ENCODE measurements around the gene DNAJC22.

The DNAJC22 gene

GRCh38 chr12:49327887-49328286 lies 18.8 kb upstream of the DNAJC22 start:
- no peak overlapping the region for H3K4me3 ChIP-seq
- no peak overlapping the region for H3K27ac ChIP-seq
- no peak for DNase-seq (ENCODE audit: low spot score)
- TF ChIP-seq, protein P1, sequence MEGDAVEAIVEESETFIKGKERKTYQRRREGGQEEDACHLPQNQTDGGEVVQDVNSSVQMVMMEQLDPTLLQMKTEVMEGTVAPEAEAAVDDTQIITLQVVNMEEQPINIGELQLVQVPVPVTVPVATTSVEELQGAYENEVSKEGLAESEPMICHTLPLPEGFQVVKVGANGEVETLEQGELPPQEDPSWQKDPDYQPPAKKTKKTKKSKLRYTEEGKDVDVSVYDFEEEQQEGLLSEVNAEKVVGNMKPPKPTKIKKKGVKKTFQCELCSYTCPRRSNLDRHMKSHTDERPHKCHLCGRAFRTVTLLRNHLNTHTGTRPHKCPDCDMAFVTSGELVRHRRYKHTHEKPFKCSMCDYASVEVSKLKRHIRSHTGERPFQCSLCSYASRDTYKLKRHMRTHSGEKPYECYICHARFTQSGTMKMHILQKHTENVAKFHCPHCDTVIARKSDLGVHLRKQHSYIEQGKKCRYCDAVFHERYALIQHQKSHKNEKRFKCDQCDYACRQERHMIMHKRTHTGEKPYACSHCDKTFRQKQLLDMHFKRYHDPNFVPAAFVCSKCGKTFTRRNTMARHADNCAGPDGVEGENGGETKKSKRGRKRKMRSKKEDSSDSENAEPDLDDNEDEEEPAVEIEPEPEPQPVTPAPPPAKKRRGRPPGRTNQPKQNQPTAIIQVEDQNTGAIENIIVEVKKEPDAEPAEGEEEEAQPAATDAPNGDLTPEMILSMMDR (IDR thresholded peaks at IDR 0.05), result no peak

DNA sequence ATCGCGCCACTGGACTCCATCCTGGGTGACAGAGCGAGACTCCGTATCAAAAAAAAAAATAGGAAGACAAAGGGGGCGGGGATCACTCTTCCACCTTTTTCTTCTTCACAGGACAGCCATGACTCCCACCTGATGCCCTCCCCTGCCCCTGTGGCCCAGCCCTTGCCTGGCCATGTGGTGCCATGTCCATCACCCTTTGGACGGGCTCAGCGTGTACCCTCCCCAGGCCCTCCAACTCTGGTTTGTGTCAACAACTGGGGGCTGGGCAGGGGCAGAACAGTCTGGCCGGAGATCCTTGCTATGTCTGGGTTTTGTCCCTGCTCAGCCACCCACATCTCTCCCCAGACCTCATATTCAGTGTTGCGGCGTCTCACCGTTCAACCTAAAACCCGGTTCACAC lies 17.9 kb upstream of the DNAJC22 start:
- TF ChIP-seq, protein P1 (IDR thresholded peaks at IDR 0.05), result no peak
- H3K27ac ChIP-seq, result no peak overlapping the region
- no peak overlapping the region for H3K4me3 ChIP-seq
- no peak for DNase-seq (ENCODE audit: low spot score)

- Histone ChIP-seq H3K27ac (no peak overlapping the region), H3K4me3 (no peak overlapping the region)
- no peak for DNase-seq (ENCODE audit: low spot score)
- TF ChIP-seq, protein P1 (IDR thresholded peaks at IDR 0.05), result no peak
Measured at GRCh38 chr12:49330032-49330619, 16.6 kb upstream of the DNAJC22 start.

GRCh38 chr12:49330631-49331379 lies 15.9 kb upstream of the DNAJC22 start:
- Histone ChIP-seq H3K27ac (no peak overlapping the region), H3K4me3 (no peak overlapping the region)
- no peak for DNase-seq (ENCODE audit: low spot score)
- TF ChIP-seq, protein P1 (IDR thresholded peaks at IDR 0.05), result no peak

DNA sequence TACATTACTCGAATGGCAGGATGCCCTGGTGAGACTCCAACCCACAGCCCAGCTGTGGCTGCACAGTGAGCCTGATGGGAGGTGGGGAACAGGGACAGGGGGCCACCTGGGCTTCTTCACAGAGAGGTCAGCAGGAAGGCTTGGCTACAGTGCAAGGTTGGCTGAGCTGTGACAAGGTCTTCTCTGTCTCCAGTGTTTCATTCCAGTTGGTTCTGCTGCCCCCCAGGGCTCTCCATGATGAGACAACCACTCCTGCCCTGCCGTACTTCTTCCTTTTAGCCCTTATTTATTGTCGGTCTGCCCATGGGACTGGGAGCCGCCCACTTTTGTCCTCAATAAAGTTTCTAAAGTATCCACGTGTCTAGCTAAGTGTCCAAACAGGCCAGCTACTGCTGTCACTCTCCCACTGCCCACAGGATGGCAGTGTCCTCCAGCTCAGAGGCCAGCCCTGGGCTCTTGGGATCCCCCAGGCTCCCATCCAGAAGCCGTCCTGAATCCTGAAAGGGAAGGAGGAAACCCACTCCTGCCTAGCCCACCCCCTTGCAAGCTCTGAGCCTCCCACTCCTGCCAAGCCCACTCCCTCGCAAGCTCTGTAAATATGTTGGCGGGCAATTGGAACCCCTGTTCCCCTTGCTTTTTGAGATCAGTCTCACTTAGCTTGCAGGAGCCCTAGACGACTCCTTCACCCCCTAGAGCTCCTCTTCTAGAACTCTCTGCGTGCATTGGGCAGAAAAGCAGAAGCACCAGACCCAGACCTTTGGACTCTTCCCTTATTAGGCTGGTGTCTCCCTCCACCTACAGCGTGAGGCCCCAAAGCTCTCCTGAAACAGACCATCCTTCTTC lies 15.1 kb upstream of the DNAJC22 start:
- Histone ChIP-seq H3K4me3 (no peak overlapping the region), H3K27ac (no peak overlapping the region)
- peak; percentile 76 for DNase-seq (ENCODE audit: low spot score)
- TF ChIP-seq, protein P1 (IDR thresholded peaks at IDR 0.05), result peak; percentile 61

DNA sequence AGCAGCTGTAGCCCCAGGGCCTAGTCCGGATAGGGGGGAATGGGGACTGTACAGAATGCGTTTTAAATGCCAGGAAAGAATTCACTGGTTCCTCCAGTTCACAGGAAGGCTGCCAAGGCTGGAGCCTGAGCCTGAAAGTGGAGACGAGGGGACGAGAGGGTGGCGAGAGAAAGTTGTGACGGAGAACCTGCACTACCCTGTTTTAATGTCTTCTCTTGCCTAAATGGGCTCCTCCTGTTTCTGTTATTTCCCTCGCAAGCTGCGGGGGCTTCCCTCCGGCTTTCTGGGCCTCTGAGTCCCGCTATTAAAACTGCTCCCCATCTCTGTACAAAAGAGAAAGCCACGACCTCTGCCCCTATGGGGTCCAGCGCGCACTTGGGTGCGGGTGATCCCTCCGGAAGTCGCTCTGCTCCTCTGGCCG lies 14.2 kb upstream of the DNAJC22 start:
- TF ChIP-seq, protein P1 (IDR thresholded peaks at IDR 0.05), result no peak
- H3K4me3 ChIP-seq, result no peak overlapping the region
- DNase-seq (ENCODE audit: low spot score), result peak; percentile 22

More for the DNA sequence above, 14.2 kb upstream of the DNAJC22 start:
- no peak overlapping the region for H3K27ac ChIP-seq
